GM12878 (cell line): Measurements from ENCODE around the gene PTX4. TPM values are rescaled to one million over a fixed set of nuclear protein-coding genes. Genes with fewer than 3 reads are reported as not detected.
A peak's percentile ranks its signal among the peaks of the same experiment; 100 is the strongest.

ENCODE experiments used
- ATAC-seq: fragments of 200-7000 bp; cut with Tn5 transposase; 3 replicates; pipeline ENCODE4 v1.9.1; 2020; ENCODE audit warnings: mild to moderate bottlenecking, moderate library complexity
- BruUV-seq: library from RNA; stranded (reverse); fragments of 400-500 nt; replicated peaks from 2 replicates; lab custom pipeline; 2021; lab: Mats Ljungman, UMichigan
- CTCF ChIA-PET: fragments of 300-600 bp; sonication (Branson Sonifier 250); formaldehyde crosslinking; extraction: SDS; loops from one replicate; lab custom pipeline; 2021; ENCODE audit warnings: inconsistent platforms; lab: Yijun Ruan, JAX
- POLR2A ChIA-PET: fragments of 350-600 bp; formaldehyde crosslinking; extraction: SDS; loops from one replicate; lab custom pipeline; 2021; ENCODE audit warnings: inconsistent platforms; lab: Charles Lee
- RAD21 ChIA-PET: fragments of 300-600 bp; sonication (Branson Sonifier 250); formaldehyde crosslinking; loops from one replicate; lab custom pipeline; 2023; ENCODE audit warnings: antibody characterized with exemption; ENCODE audit not compliant: unreplicated experiment; lab: Charles Lee
- SMC1A ChIA-PET: fragments of 300-600 bp; sonication (Branson Sonifier 250); formaldehyde crosslinking; loops from one replicate; lab custom pipeline; 2023; ENCODE audit not compliant: unreplicated experiment, uncharacterized antibody; lab: Charles Lee
- DNase-seq: peaks from one replicate; pipeline ENCODE4 v3.0.0-alpha.2; 2011; ENCODE audit warnings: low read depth, low spot score
- FAIRE-seq: peaks from 3 replicates; lab custom pipeline; 2011; peaks lifted over from hg19 to GRCh38; lab: Jason Lieb, UNC
- H2AFZ ChIP-seq: 2 replicates; pipeline ENCODE4 v1.6.0; 2011; ENCODE audit warnings: low read depth, low read length, control low read depth; ENCODE audit not compliant: control insufficient read depth
- H3K27ac ChIP-seq: 2 replicates; pipeline ENCODE4 v1.5.1; 2011; ENCODE audit warnings: control low read depth; ENCODE audit not compliant: control insufficient read depth, insufficient read depth
- H3K27me3 ChIP-seq, 2 experiments: replicated peaks in 1 of 2; 2 replicates each; pipeline versions ENCODE4 v1.6.0 to v1.6.1; 2011; ENCODE audit warnings: low read length in 1 of 2; ENCODE audit not compliant: control insufficient read depth in 2 of 2, insufficient read depth in 2 of 2
- H3K36me3 ChIP-seq, 2 experiments: 2 replicates each; pipeline ENCODE4 v1.5.1; 2011; ENCODE audit warnings: low read length in 1 of 2; ENCODE audit not compliant: control insufficient read depth in 2 of 2, insufficient read depth in 2 of 2
- H3K4me1 ChIP-seq: 2 replicates; pipeline ENCODE4 v1.6.1; 2011; ENCODE audit warnings: mild to moderate bottlenecking, low read length, moderate library complexity, mixed read lengths; ENCODE audit not compliant: control insufficient read depth, insufficient read depth
- H3K4me2 ChIP-seq: 2 replicates; pipeline ENCODE4 v1.6.0; 2011; ENCODE audit warnings: control low read depth; ENCODE audit not compliant: control insufficient read depth, insufficient read depth
- H3K4me3 ChIP-seq: fragments of 200-600 bp; sonication (generic); 2 replicates; pipeline ENCODE4 v1.5.1; 2016
- H3K79me2 ChIP-seq: 2 replicates; pipeline ENCODE4 v1.6.0; 2011; ENCODE audit warnings: low read length; ENCODE audit not compliant: control insufficient read depth, insufficient read depth
- H3K9ac ChIP-seq: 2 replicates; pipeline ENCODE4 v1.8.0; 2011; ENCODE audit warnings: low read length, control low read depth, mixed read lengths; ENCODE audit not compliant: control insufficient read depth, insufficient read depth
- H3K9me3 ChIP-seq: replicated peaks from 3 replicates; pipeline ENCODE4 v1.5.1; 2011; ENCODE audit warnings: mild to moderate bottlenecking, low read length; ENCODE audit not compliant: control insufficient read depth, insufficient read depth
- H4K20me1 ChIP-seq: 2 replicates; pipeline ENCODE4 v1.6.0; 2011; ENCODE audit not compliant: control insufficient read depth, insufficient read depth
- MYC ChIP-seq: IDR thresholded peaks from 2 replicates; pipeline ENCODE4 v1.6.1; 2011; ENCODE audit warnings: mild to moderate bottlenecking, low read length, moderate library complexity, inconsistent platforms; ENCODE audit not compliant: insufficient read depth, insufficient replicate concordance, insufficient read length, severe bottlenecking
- NR2F1 ChIP-seq: fragments of 450-650 bp; conservative IDR thresholded peaks from 2 replicates; pipeline ENCODE4 v1.6.1; 2017; ENCODE audit warnings: mild to moderate bottlenecking
- NRF1 ChIP-seq: conservative IDR thresholded peaks from 2 replicates; pipeline ENCODE4 v1.6.1; 2011; ENCODE audit warnings: mild to moderate bottlenecking, low read depth, low read length, improper control_type of control experiment
- STAT1 ChIP-seq: fragments of 450-650 bp; conservative IDR thresholded peaks from 2 replicates; pipeline ENCODE4 v1.6.1; 2014; ENCODE audit warnings: antibody characterized with exemption, mild to moderate bottlenecking
- WGBS: methylation state at CpG from one replicate; pipeline ENCODE4 v1.1.6; 2016; ENCODE audit warnings: low lambda C conversion rate; ENCODE audit not compliant: insufficient replicate concordance, insufficient coverage; ENCODE audit errors: missing lambda C conversion rate; 5-methylcytosine and 5-hydroxymethylcytosine counted together
- in situ Hi-C: fragments of 300-500 bp; cut with MboI; formaldehyde crosslinking; loops from 9 replicates; pipeline ENCODE4 v1.14.3; 2018; ENCODE audit warnings: mixed read lengths
- intact Hi-C: fragments of 100-400 bp; cut with micrococcal nuclease; formaldehyde crosslinking; loops from one replicate; pipeline ENCODE4 v1.14.2; 2022; ENCODE audit not compliant: unreplicated experiment
- polyA plus RNA-seq, 11 experiments: library from polyadenylated mRNA; depleted of rRNA in 4 of 11; unstranded in 6 of 11; stranded (reverse) in 5 of 11; fragments of >200 nt; fragmentation: Nextera tagmentation in 4 of 11; fragmentation: Illumina TruSeq in 1 of 11; extraction: Ambion mirVana in 4 of 11; extraction: Trizol in 1 of 11; gene quantifications; 1 replicate in 1 of 11; 2 replicates in 10 of 11; pipeline versions ENCODE4 v1.2.1 to v1.2.3, GENCODE V29; 2011 to 2016; ENCODE audit warnings: inconsistent platforms in 2 of 11, missing spikeins in 2 of 11, low read depth in 1 of 11
- total RNA-seq, 4 experiments: library from RNA; depleted of rRNA in 3 of 4; stranded (reverse); fragments of >200 nt in 3 of 4; fragmentation: Illumina TruSeq in 1 of 4; extraction: Trizol in 1 of 4; gene quantifications; 2 replicates each; pipeline versions ENCODE4 v1.2.1 to v1.2.3, GENCODE V29; 2013 to 2021

PTX4 gene
- total and polyA plus RNA-seq, 10 of the 15 experiments (the other 5 are each of a cell fraction or from before 2014, with no cell fraction given) = not detected

GRCh38 chr16:1492082-1492922, 3.6 kb upstream of the PTX4 start:
- peak overlapping the region; percentile 67; the same call in 1 of the 2 replicates for H3K9ac ChIP-seq
- POLR2A ChIA-PET = interaction anchor here (0.5 to 1.8 kb wide), 5 partner anchors 14 to 228 kb away, joined by 3 to 7 read pairs (median 3); partner anchors contain the start of gene JPT2
- TF ChIP-seq NR2F1 = no peak
- 0 out of 2 replicates have a peak, but pooled peaks have one; percentile 43 for TF ChIP-seq STAT1
- BruUV-seq = TSS peak; percentile 98
- no peaks in the 10 kb centered on the region for H3K9me3 ChIP-seq
- peak overlapping the region; percentile 58 for H3K27ac ChIP-seq
- H3K36me3 ChIP-seq = peaks cover 0 to 7% of the 10 kb centered on the region in 2 experiments; a peak in 3 of 4 replicates
- peaks cover 17% of the 10 kb centered on the region for H3K79me2 ChIP-seq
- peak overlapping the region; percentile 86 for H2AFZ ChIP-seq
- in situ Hi-C loops (no loop called here), intact Hi-C loops (no loop called here)
- RAD21 ChIA-PET = no interaction called here
- no peaks in the 10 kb centered on the region for H4K20me1 ChIP-seq
- SMC1A ChIA-PET = interaction anchor here (1.5 kb wide), 1 partner anchor 11 kb away, joined by 4 read pairs; no protein-coding TSS in a partner anchor
- H3K27me3 ChIP-seq = no peaks in the 10 kb centered on the region
- peaks cover 6% of the 10 kb centered on the region for H3K4me1 ChIP-seq
- H3K4me2 ChIP-seq = peak overlapping the region; percentile 60
- CTCF ChIA-PET = interaction anchor here (1.0 to 1.8 kb wide), 2 partner anchors 63 to 231 kb away, joined by 3 to 6 read pairs; no protein-coding TSS in a partner anchor
- FAIRE-seq = no peak
- no peak for DNase-seq
- ATAC-seq = no peak
- 80% methylated on average over 23 of the region's 23 CpGs for WGBS
- H3K4me3 ChIP-seq = peak overlapping the region; percentile 55

GRCh38 chr16:1491327-1491726, 2.6 kb upstream of the PTX4 start:
- BruUV-seq = no TSS peak
- ChIA-PET SMC1A (interaction anchor here (1.5 kb wide), 1 partner anchor 10 kb away, joined by 4 read pairs; no protein-coding TSS in a partner anchor), CTCF (interaction anchor here (1.0 kb wide), 1 partner anchor 232 kb away, joined by 3 read pairs; no protein-coding TSS in a partner anchor), RAD21 (no interaction called here), POLR2A (no interaction called here)
- 94% methylated on average over 12 of the region's 12 CpGs for WGBS
- H3K36me3 ChIP-seq = peaks cover 0 to 3% of the 10 kb centered on the region in 2 experiments; a peak in 3 of 4 replicates
- in situ Hi-C loops (no loop called here), intact Hi-C loops (no loop called here)
- peaks cover 6% of the 10 kb centered on the region for H3K4me1 ChIP-seq
- no peak for DNase-seq
- no peak overlapping the region for H3K9ac ChIP-seq
- no peak for ATAC-seq
- no peak for FAIRE-seq
- H2AFZ ChIP-seq = no peak overlapping the region
- H3K9me3 ChIP-seq = no peaks in the 10 kb centered on the region
- H3K79me2 ChIP-seq = peaks cover 17% of the 10 kb centered on the region
- H3K27me3 ChIP-seq = no peaks in the 10 kb centered on the region
- no peaks in the 10 kb centered on the region for H4K20me1 ChIP-seq
- no peak for TF ChIP-seq NRF1
- TF ChIP-seq MYC = no peak
- TF ChIP-seq, all 136 proteins: peak for 0
- no peak overlapping the region for H3K4me3 ChIP-seq
- no peak overlapping the region for H3K27ac ChIP-seq
- H3K4me2 ChIP-seq = no peak overlapping the region
